ENCODE measurements around the gene FAIM2. TPM values are rescaled to one million over a fixed set of nuclear protein-coding genes. Genes with fewer than 3 reads are reported as not detected.

The FAIM2 gene
- total and polyA plus RNA-seq, 2 experiments from 2014 or later: 5.0 to 14.0 TPM

GRCh38 chr12:49892084-49892731 lies 11.5 kb downstream of the FAIM2 start:
- no peaks in the 10 kb centered on the region for H3K9me2 ChIP-seq (replicated peaks; ENCODE audit: insufficient read depth)
- H3K27ac ChIP-seq: no peak overlapping the region
- WGBS (ENCODE audit: low lambda C conversion rate, missing lambda C conversion rate): 61% methylated on average over 10 of the region's 10 CpGs
- H3K79me2 ChIP-seq: no peaks in the 10 kb centered on the region
- no peaks in the 10 kb centered on the region for H4K20me1 ChIP-seq (ENCODE audit: insufficient read depth, poor library complexity, severe bottlenecking)
- H3K36me3 ChIP-seq (replicated peaks; ENCODE audit: insufficient read depth, low read depth): no peaks in the 10 kb centered on the region
- no peaks in the 10 kb centered on the region for H3K9me3 ChIP-seq (ENCODE audit: low read depth)
- H3K4me2 ChIP-seq: no peak overlapping the region
- TF ChIP-seq CTCF (IDR thresholded peaks at IDR 0.05; ENCODE audit: poor library complexity) (no peak), EZH2 (IDR thresholded peaks at IDR 0.05; ENCODE audit: borderline replicate concordance) (no peak), EZH2phosphoT487 (IDR thresholded peaks at IDR 0.05; ENCODE audit: low read depth, severe bottlenecking, unreplicated experiment) (no peak)
- no peaks in the 10 kb centered on the region for H3K4me1 ChIP-seq (ENCODE audit: insufficient read depth)
- no peak overlapping the region for H2AFZ ChIP-seq
- no peak overlapping the region for H3K4me3 ChIP-seq
- no peaks in the 10 kb centered on the region for H3K27me3 ChIP-seq
- DNase-seq (ENCODE audit: low spot score): no peak

- Histone ChIP-seq H3K9me2 (replicated peaks; ENCODE audit: insufficient read depth) (no peaks in the 10 kb centered on the region), H2AFZ (no peak overlapping the region), H3K4me1 (ENCODE audit: insufficient read depth) (no peaks in the 10 kb centered on the region), H3K9me3 (ENCODE audit: low read depth) (no peaks in the 10 kb centered on the region), H3K4me2 (no peak overlapping the region), H3K4me3 (no peak overlapping the region), H4K20me1 (ENCODE audit: insufficient read depth, poor library complexity, severe bottlenecking) (no peaks in the 10 kb centered on the region), H3K79me2 (no peaks in the 10 kb centered on the region), H3K27ac (no peak overlapping the region), H3K36me3 (replicated peaks; ENCODE audit: insufficient read depth, low read depth) (no peaks in the 10 kb centered on the region), H3K27me3 (no peaks in the 10 kb centered on the region)
- no peak for TF ChIP-seq CTCF (IDR thresholded peaks at IDR 0.05; ENCODE audit: poor library complexity)
- TF ChIP-seq EZH2phosphoT487 (IDR thresholded peaks at IDR 0.05; ENCODE audit: low read depth, severe bottlenecking, unreplicated experiment): no peak
- TF ChIP-seq EZH2 (IDR thresholded peaks at IDR 0.05; ENCODE audit: borderline replicate concordance): no peak
- no peak for DNase-seq (ENCODE audit: low spot score)
- 65% methylated on average over 6 of the region's 6 CpGs for WGBS (ENCODE audit: low lambda C conversion rate, missing lambda C conversion rate)
Measured at GRCh38 chr12:49891476-49891875, 12.2 kb downstream of the FAIM2 start.

- Histone ChIP-seq H3K4me3 (no peak overlapping the region), H3K36me3 (replicated peaks; ENCODE audit: insufficient read depth, low read depth) (no peaks in the 10 kb centered on the region), H3K9me2 (replicated peaks; ENCODE audit: insufficient read depth) (no peaks in the 10 kb centered on the region), H3K9me3 (ENCODE audit: low read depth) (no peaks in the 10 kb centered on the region), H3K27me3 (no peaks in the 10 kb centered on the region), H3K79me2 (no peaks in the 10 kb centered on the region), H3K4me1 (ENCODE audit: insufficient read depth) (no peaks in the 10 kb centered on the region), H3K27ac (no peak overlapping the region), H4K20me1 (ENCODE audit: insufficient read depth, poor library complexity, severe bottlenecking) (no peaks in the 10 kb centered on the region), H3K4me2 (no peak overlapping the region), H2AFZ (no peak overlapping the region)
- TF ChIP-seq EZH2 (IDR thresholded peaks at IDR 0.05; ENCODE audit: borderline replicate concordance) (no peak), EZH2phosphoT487 (IDR thresholded peaks at IDR 0.05; ENCODE audit: low read depth, severe bottlenecking, unreplicated experiment) (no peak), CTCF (IDR thresholded peaks at IDR 0.05; ENCODE audit: poor library complexity) (no peak)
- DNase-seq (ENCODE audit: low spot score): no peak
- WGBS (ENCODE audit: low lambda C conversion rate, missing lambda C conversion rate): 60% methylated on average over 2 of the region's 2 CpGs
Measured at GRCh38 chr12:49891012-49891411, 12.7 kb downstream of the FAIM2 start.

Data from hepatocyte (in vitro differentiated cells).